ENCODE data around the gene AUH. TPM values are rescaled to one million over a fixed set of nuclear protein-coding genes. Genes with fewer than 3 reads are reported as not detected.
A peak's percentile ranks its signal among the peaks of the same experiment; 100 is the strongest.

Gene AUH
- total RNA-seq, 4 donors from 2014 or later: 37.1 to 59.9 (median 49.7) TPM

DNA sequence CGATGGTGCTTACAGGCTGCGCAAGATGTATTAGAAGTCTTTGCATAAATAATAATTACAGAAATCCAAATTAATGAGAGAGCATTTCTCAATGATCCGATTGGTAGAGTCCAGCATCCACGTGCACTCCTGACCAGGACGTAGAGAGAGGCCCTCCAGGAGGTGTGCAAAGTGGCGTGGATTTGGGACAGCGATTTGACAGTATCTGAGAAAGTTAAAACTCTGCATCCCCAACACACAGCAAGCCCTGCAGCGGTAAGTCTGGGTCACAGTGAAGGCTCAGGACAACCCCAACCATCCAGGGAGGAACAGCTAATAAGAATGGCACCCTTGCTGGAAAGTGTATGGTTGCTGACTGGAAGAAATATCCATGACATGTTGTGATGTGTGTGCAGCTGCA lies 180.2 kb downstream of the AUH start:
- H3K4me1 ChIP-seq: peaks cover 0 to 12% (median 5%) of the 10 kb centered on the region in 4 donors
- no peak overlapping the region for H3K27ac ChIP-seq
- H3K27me3 ChIP-seq: no peaks in the 10 kb centered on the region
- peak in 1 of 3 donors; percentile 18 for DNase-seq
- H3K4me3 ChIP-seq: no peak overlapping the region
- no peak for TF ChIP-seq POLR2A (IDR thresholded peaks at IDR 0.05)
- TF ChIP-seq CTCF (IDR thresholded peaks at IDR 0.05): no peak
- H3K9me3 ChIP-seq: no peaks in the 10 kb centered on the region
- H3K36me3 ChIP-seq: no peaks in the 10 kb centered on the region

GRCh38 chr9:91180930-91181268 lies 180.8 kb downstream of the AUH start:
- Histone ChIP-seq H3K36me3 (no peaks in the 10 kb centered on the region), H3K9me3 (no peaks in the 10 kb centered on the region), H3K4me3 (no peak overlapping the region), H3K27ac (no peak overlapping the region), H3K4me1 (peaks cover 0 to 12% (median 4%) of the 10 kb centered on the region in 4 donors), H3K27me3 (no peaks in the 10 kb centered on the region)
- peak in 1 of 3 donors; percentile 29 for DNase-seq
- TF ChIP-seq POLR2A (IDR thresholded peaks at IDR 0.05): no peak
- no peak for TF ChIP-seq CTCF (IDR thresholded peaks at IDR 0.05)

- H3K27ac ChIP-seq: no peak overlapping the region
- H3K27me3 ChIP-seq: no peaks in the 10 kb centered on the region
- no peak overlapping the region for H3K4me3 ChIP-seq
- no peaks in the 10 kb centered on the region for H3K9me3 ChIP-seq
- no peaks in the 10 kb centered on the region for H3K36me3 ChIP-seq
- TF ChIP-seq POLR2A (IDR thresholded peaks at IDR 0.05) (no peak), CTCF (IDR thresholded peaks at IDR 0.05) (no peak)
- peaks cover 0 to 15% (median 4%) of the 10 kb centered on the region in 4 donors for H3K4me1 ChIP-seq
- DNase-seq: peak in 1 of 3 donors; percentile 41
Measured at GRCh38 chr9:91180240-91180929, 181.3 kb downstream of the AUH start.

GRCh38 chr9:91179237-91180138 lies 182.2 kb downstream of the AUH start:
- H3K36me3 ChIP-seq: no peaks in the 10 kb centered on the region
- no peaks in the 10 kb centered on the region for H3K9me3 ChIP-seq
- H3K27ac ChIP-seq: no peak overlapping the region
- H3K4me1 ChIP-seq: peaks cover 0 to 17% (median 4%) of the 10 kb centered on the region in 4 donors
- H3K4me3 ChIP-seq: no peak overlapping the region
- TF ChIP-seq POLR2A (IDR thresholded peaks at IDR 0.05) (no peak), CTCF (IDR thresholded peaks at IDR 0.05) (no peak)
- H3K27me3 ChIP-seq: no peaks in the 10 kb centered on the region
- peak in 1 of 3 donors; percentile 40 for DNase-seq

DNA sequence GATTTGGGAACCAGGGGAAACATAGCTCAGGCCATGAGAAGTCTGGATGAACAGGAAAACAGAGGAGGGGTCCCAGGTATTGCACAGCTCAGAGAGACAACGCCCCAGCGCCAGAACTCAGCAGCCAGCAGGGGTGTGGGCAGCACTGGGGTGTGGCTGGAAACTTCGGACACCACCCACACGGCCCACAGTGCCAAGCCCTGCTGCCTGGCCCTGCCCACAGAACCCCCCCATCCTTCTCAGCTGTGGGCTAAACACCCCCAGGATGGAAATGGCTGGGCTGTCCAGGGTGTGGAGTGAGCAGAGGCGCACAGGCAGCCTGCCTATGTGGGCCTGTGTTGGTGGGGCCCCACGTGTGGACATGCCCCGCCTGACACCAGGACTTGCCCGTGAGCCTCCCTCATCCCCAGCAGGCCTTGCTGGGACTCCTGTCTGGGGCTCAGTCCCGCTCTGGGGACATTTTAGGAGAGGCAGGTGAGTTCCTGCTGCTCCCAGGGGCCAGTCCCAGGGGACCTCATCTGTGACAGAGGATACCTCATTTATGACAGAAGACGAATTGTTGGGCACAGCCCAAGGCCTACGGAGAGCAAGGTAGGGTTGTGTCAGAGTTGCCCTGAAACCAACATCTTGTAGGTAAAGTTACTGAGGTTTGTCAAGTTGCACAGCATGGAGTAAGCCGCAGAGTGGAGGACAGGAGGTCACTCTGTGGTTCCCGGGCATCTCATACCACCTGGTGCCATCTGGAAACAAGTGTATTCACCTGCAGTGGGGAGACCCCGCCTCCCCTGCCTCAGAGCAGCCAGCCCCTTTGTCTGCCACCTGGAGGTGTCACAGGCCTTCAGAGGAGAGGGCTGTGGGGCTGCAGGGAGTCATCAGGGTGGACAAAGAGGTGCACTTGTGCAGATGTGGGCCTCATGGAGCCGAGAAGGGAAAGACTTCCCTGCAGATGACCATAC lies 183.2 kb downstream of the AUH start:
- H3K27ac ChIP-seq: no peak overlapping the region
- no peak for TF ChIP-seq CTCF (IDR thresholded peaks at IDR 0.05)
- no peak for TF ChIP-seq POLR2A (IDR thresholded peaks at IDR 0.05)
- DNase-seq: peak in 2 of 3 donors; percentile 42 to 57

More for the DNA sequence above, 183.2 kb downstream of the AUH start:
- H3K9me3 ChIP-seq: no peaks in the 10 kb centered on the region
- H3K36me3 ChIP-seq: no peaks in the 10 kb centered on the region
- no peak overlapping the region for H3K4me3 ChIP-seq
- no peaks in the 10 kb centered on the region for H3K27me3 ChIP-seq
- H3K4me1 ChIP-seq: peaks cover 0 to 21% (median 4%) of the 10 kb centered on the region in 4 donors

All from Peyer's patch (tissue), 4 donors.